HT1080 (cell line): ENCODE data around the gene XRRA1. TPM values are rescaled to one million over a fixed set of nuclear protein-coding genes. Genes with fewer than 3 reads are reported as not detected.

Source experiments
- DNase-seq: peaks from one replicate; pipeline ENCODE4 v3.0.0-alpha.2; 2015; ENCODE audit warnings: low read depth
- total RNA-seq: library from RNA; depleted of rRNA; stranded (reverse); fragments of >200 nt; shearing (Covaris generic); gene quantifications from 2 replicates; pipeline ENCODE4 v1.2.3, GENCODE V29; 2014

XRRA1 gene
- total RNA-seq, 1 experiment from 2014 or later = 7.9 TPM

GRCh38 chr11:74950374-74950969 is 1.6 kb upstream of the XRRA1 start:
- no peak for DNase-seq

- no peak for DNase-seq
These were observed 854 bp upstream of the XRRA1 start for GRCh38 chr11:74949753-74950137.

DNA sequence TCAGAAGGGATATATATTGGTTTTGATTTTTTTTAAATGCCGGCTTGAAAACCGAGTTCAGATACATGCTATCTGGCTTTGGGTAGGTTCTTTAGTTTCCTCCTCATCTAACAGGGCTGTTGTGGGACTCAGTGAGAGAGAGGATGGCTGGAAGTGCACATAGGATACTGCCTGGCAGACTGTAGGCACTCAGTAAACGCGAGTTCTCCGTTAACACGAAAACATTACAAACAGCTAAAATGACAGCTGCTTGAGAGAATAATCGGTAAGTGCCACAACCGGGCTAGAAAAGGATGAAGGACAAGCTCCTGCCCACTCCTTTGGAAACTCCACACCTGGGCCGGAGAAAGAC is 369 bp downstream of the XRRA1 start:
- DNase-seq = no peak

- DNase-seq = no peak
These were observed 6.7 kb downstream of the XRRA1 start for GRCh38 chr11:74942073-74942759.

- DNase-seq = no peak
These were observed 7.4 kb downstream of the XRRA1 start for GRCh38 chr11:74941492-74941891.

GRCh38 chr11:74937696-74938475 is 11.0 kb downstream of the XRRA1 start:
- peak; percentile 78 for DNase-seq

GRCh38 chr11:74936976-74937375 is 11.9 kb downstream of the XRRA1 start:
- DNase-seq = no peak

DNA sequence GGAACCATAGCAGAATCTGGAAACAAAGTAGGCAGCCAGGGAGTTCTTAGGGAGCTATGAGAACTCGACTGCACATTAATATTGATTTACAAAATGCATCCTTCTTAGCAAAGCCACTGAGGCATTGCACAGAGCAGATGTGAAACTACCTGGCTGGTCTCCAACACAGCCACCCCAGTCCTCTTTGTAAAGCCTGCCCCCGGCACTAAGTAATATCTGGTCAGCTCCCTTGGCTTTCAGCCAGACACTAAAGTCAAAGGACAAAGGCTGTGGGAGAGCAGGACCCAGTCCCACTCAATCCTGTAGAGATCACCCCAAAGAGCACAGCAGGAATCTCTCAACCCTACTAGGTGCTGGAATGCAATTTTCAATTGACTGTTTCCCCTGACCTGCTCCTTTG is 12.8 kb downstream of the XRRA1 start:
- no peak for DNase-seq

GRCh38 chr11:74935285-74935684 is 13.6 kb downstream of the XRRA1 start:
- DNase-seq = no peak

GRCh38 chr11:74933765-74934164 is 15.1 kb downstream of the XRRA1 start:
- no peak for DNase-seq

DNA sequence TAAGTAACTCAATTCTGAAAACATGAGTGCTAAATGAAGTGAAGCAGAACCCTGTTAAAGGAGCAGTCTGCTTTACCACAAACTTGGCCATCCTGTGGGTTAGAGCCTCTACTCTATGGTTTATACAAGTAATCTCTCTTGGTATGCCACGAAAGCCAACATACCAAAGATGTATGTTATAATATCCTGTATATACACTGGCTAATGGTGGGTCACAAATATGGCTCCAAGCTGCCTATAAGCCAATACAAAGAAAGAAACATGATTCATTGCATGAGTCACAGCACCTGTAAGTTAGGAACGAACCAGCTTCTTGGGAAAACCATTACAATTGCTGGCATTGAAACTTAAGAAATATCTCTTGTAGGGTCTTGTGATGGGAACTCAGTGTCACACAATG is 16.1 kb downstream of the XRRA1 start:
- peak; percentile 95 for DNase-seq

GRCh38 chr11:74932169-74932568 is 16.7 kb downstream of the XRRA1 start:
- peak; percentile 92 for DNase-seq

GRCh38 chr11:74929431-74930363 is 19.2 kb downstream of the XRRA1 start:
- peak; percentile 88 for DNase-seq

DNA sequence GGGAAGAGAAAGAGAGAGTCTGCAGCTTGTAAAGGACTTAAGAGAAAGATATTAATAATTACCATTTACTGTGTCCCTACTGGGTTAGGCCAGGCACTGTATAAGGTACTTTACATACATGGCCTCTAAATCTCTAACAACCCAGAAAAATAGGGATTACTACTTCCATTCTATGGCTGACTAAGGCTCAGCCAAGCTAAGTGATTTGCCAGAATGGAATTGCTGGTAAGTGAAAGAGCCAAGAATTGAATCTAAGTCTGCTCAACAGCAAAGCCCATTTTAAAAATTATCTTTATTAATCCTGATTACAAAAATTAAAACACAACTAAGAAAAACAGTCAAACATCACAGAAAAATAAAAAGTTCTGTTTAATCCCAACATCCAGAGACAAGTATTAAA is 21.4 kb downstream of the XRRA1 start:
- DNase-seq = no peak

- peak; percentile 84 for DNase-seq
These were observed 22.4 kb downstream of the XRRA1 start for GRCh38 chr11:74926304-74927030.

DNA sequence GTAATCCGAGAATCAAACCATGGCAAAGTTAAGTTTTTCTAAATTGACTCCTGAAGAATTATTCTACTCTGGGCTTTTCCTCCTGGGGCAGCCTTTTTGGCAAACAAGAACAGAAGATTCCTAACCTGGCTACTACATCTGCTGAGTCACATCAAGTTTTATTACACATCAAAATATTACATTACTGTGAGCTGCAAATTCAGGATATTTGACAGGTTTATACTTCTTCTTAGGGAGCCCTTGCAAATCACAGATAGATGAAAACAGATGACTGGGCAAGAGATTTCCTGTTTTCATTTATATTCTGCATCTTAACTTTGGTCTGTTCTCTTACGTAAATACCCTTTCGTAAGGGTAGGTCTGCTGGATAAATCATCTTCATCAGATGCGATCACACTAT is 23.6 kb downstream of the XRRA1 start:
- DNase-seq = no peak

DNA sequence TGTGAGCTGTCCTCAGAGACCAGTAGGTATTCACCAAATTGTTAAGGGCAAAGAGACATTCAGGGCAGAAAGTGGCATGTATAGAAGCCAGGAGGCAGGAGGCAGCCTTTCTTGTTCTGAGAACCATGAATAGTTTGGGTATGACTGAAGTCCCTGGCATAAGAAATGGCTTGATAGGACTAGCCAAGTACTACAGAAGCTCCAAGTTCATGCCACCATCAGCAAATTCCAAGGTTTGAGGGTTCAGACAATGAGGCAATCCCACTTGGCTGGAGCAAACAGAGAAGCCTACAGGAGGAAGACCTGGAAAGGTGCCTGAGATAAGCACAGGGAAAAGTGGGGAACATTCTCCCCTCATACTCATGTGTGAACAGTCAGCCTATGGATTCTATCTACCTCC is 25.8 kb downstream of the XRRA1 start:
- DNase-seq = no peak

GRCh38 chr11:74909812-74910211 is 39.1 kb downstream of the XRRA1 start:
- no peak for DNase-seq

GRCh38 chr11:74909385-74909784 is 39.5 kb downstream of the XRRA1 start:
- no peak for DNase-seq

DNA sequence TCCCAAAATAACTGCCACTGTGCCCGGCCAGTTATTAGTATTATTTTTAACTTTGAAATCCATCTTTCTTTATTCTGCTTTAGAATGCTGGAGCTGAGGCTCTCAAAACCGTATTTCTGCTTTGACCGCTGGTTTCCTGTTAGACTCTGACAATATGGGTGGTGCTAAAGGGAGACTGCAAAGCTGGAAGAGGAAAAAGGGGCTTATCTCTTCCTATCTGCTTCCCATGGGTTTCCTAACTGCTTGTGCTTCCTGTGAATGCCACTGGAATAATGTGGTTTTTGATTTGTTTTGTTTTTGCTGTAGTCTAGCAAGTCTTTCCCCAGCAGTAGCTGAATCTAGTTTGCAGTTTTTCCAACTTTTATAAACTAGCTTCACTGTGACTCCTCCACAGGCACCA is 43.6 kb downstream of the XRRA1 start:
- DNase-seq = no peak

DNA sequence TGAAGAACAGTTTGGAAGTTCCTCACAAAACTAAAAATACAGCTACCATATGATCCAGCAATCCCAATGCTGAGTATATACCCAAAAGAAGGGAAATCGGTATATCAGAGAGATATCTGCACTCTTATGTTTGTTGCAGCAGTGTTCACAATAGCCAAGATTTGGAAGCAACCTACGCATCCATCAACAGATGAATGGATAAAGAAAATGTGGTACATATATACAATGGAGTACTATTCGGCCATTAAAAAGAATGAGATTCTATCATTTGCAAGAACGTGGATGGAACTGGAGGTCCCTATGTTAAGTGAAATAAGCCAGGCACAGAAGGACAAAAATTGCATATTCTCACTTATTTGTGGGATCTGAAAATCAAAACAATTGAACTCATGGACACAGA is 46.5 kb downstream of the XRRA1 start:
- DNase-seq = no peak
